ENCODE results near the gene CCDC102A. TPM values are rescaled to one million over a fixed set of nuclear protein-coding genes. Genes with fewer than 3 reads are reported as not detected.

Gene CCDC102A
- total RNA-seq, 4 donors from 2014 or later = 2.2 to 17.7 (median 3.7) TPM

DNA sequence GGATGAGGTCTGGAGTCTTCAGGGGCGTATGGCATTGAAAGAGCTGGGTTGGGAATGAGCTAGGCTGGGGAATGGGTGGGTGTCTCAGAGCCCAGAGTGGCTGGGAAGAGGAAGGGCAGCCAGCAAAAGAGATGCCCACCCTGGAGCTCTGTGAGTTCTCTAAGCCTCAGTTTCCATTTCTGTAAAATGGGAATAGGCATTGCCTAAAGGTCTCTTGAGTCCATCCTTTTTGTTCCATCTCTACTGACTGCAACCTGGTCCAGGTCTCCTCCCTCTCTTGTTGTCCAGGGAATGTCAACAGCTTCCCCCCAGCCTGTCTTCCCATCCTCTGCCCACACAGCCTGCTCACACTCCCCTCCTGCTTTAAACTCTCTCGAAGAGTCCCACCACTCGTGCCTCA is 19.6 kb downstream of the CCDC102A start:
- Histone ChIP-seq H3K4me3 (no peak overlapping the region), H3K4me1 (peaks cover 4 to 21% (median 10%) of the 10 kb centered on the region in 4 donors), H3K27ac (no peak overlapping the region), H3K9me3 (no peaks in the 10 kb centered on the region), H3K27me3 (no peaks in the 10 kb centered on the region), H3K36me3 (no peaks in the 10 kb centered on the region)
- no peak for DNase-seq
- intact Hi-C loops (cut with DNase I; ENCODE audit: low total_unique reads) = no loop called here
- 92 to 100% methylated on average over 2 to 3 of the region's 3 CpGs for WGBS, 2 donors (ENCODE audit: low coverage in 1 of 2)
- in situ Hi-C loops (cut with MboI; ENCODE audit: low pct_ligation_motif_present in 1 of 4, low pct_unique_long_range_greater_than_20kb in 1 of 4, low sequenced_read_pairs in 3 of 4) = loop anchor here in 2 of 4 donors (10.0 kb wide), 2 partner anchors 92 to 212 kb away; no protein-coding TSS in a partner anchor
- TF ChIP-seq EP300 (IDR thresholded peaks at IDR 0.05; ENCODE audit: low read depth) (no peak), POLR2AphosphoS5 (IDR thresholded peaks at IDR 0.05) (no peak), POLR2A (IDR thresholded peaks at IDR 0.05) (no peak)
- TF ChIP-seq, protein P1, sequence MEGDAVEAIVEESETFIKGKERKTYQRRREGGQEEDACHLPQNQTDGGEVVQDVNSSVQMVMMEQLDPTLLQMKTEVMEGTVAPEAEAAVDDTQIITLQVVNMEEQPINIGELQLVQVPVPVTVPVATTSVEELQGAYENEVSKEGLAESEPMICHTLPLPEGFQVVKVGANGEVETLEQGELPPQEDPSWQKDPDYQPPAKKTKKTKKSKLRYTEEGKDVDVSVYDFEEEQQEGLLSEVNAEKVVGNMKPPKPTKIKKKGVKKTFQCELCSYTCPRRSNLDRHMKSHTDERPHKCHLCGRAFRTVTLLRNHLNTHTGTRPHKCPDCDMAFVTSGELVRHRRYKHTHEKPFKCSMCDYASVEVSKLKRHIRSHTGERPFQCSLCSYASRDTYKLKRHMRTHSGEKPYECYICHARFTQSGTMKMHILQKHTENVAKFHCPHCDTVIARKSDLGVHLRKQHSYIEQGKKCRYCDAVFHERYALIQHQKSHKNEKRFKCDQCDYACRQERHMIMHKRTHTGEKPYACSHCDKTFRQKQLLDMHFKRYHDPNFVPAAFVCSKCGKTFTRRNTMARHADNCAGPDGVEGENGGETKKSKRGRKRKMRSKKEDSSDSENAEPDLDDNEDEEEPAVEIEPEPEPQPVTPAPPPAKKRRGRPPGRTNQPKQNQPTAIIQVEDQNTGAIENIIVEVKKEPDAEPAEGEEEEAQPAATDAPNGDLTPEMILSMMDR (IDR thresholded peaks at IDR 0.05) = no peak

DNA sequence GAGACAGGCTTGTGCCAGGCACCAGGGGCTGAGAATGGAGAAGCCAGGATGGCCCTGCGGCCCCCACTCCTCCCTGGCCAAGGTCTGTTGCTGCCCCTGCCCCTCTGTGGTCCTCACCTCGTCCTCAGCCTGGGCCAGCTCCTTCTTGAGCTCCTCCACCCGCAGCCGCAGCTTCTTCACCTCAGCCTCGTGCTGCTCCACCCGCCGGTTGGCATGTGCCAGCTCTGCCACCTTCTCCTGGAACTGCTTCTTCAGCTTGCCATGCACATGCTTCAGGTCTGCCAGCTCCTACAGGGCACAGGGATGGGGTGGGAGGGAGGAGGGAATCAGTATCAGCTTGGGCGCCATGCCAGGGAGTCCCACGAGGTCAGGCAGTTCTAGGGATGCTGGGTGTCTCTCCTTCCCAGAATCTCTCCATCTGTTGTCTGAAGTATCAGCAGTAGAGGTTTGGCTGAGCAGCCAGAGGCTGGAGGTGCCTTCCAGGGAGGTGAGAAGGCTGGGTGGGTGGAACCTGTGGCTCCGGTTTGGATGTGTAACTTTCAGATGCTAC is 20.1 kb downstream of the CCDC102A start:
- Histone ChIP-seq H3K27me3 (no peaks in the 10 kb centered on the region), H3K27ac (no peak overlapping the region), H3K9me3 (no peaks in the 10 kb centered on the region), H3K4me3 (no peak overlapping the region), H3K36me3 (no peaks in the 10 kb centered on the region), H3K4me1 (peaks cover 4 to 21% (median 10%) of the 10 kb centered on the region in 4 donors)
- intact Hi-C loops (cut with DNase I; ENCODE audit: low total_unique reads) (no loop called here), in situ Hi-C loops (cut with MboI; ENCODE audit: low pct_ligation_motif_present in 1 of 4, low pct_unique_long_range_greater_than_20kb in 1 of 4, low sequenced_read_pairs in 3 of 4) (loop anchor here in 2 of 4 donors (10.0 kb wide), 2 partner anchors 91 to 211 kb away; no protein-coding TSS in a partner anchor)
- TF ChIP-seq, protein P1 (IDR thresholded peaks at IDR 0.05) = no peak
- TF ChIP-seq POLR2A (IDR thresholded peaks at IDR 0.05) (no peak), EP300 (IDR thresholded peaks at IDR 0.05; ENCODE audit: low read depth) (no peak), POLR2AphosphoS5 (IDR thresholded peaks at IDR 0.05) (no peak)
- WGBS, 2 donors (ENCODE audit: low coverage in 1 of 2) = 84 to 92% methylated on average over 5 to 10 of the region's 10 CpGs
- no peak for DNase-seq

DNA sequence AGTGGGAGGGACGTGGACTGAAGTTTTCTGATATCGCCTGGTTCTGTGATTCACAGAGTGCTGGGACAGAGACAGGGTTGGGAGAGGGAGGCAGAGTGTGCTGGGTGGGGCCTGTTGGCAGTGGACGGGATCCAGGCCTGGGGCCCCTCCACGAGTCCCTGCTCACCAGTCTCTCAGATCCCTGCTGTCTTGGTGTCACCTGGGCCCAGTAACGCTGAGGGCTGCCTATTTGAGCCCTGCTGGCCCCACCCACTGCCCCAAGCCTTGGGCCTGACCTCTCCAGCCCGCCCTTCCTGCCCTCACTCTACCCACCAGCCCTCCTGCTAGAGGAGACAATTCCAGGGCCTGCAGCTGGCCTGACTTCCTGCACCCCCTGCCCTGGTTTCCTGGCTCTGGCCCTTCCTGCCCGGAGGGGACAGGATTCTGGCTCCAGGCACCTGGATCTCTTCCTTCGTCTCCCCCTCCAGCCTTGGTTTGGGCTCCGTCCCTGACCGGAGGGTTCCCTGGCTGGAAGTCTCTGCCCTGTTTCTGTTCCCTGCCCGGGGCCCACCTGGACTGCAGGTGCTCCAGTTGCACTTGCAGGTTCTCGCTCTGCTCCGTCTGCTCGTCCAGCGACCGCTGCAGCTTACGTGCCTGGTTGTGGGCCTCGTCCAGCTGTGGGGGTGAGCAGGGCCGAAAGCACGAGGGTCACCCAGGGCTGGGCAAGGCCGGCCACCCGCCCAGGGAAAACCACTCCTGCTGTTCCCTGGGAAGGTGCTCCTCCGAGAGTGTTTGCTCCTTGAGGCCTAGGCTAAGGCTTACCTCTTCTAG is 21.4 kb downstream of the CCDC102A start:
- H3K9me3 ChIP-seq = no peaks in the 10 kb centered on the region
- no peaks in the 10 kb centered on the region for H3K36me3 ChIP-seq
- intact Hi-C loops (cut with DNase I; ENCODE audit: low total_unique reads) (no loop called here), in situ Hi-C loops (cut with MboI; ENCODE audit: low pct_ligation_motif_present in 1 of 4, low pct_unique_long_range_greater_than_20kb in 1 of 4, low sequenced_read_pairs in 3 of 4) (loop anchor here in 2 of 4 donors (10.0 kb wide), 2 partner anchors 90 to 210 kb away; no protein-coding TSS in a partner anchor)
- H3K27me3 ChIP-seq = no peaks in the 10 kb centered on the region
- H3K27ac ChIP-seq = no peak overlapping the region
- WGBS, 2 donors (ENCODE audit: low coverage in 1 of 2) = 94% methylated on average over 23 of the region's 23 CpGs; no CpG with 5 or more reads in 1 of the 2 donors
- no peak for DNase-seq
- peaks cover 4 to 26% (median 11%) of the 10 kb centered on the region in 4 donors for H3K4me1 ChIP-seq
- no peak overlapping the region for H3K4me3 ChIP-seq
- TF ChIP-seq, protein P1 (IDR thresholded peaks at IDR 0.05) = no peak
- TF ChIP-seq POLR2AphosphoS5 (IDR thresholded peaks at IDR 0.05) (no peak), EP300 (IDR thresholded peaks at IDR 0.05; ENCODE audit: low read depth) (no peak), POLR2A (IDR thresholded peaks at IDR 0.05) (no peak)

DNA sequence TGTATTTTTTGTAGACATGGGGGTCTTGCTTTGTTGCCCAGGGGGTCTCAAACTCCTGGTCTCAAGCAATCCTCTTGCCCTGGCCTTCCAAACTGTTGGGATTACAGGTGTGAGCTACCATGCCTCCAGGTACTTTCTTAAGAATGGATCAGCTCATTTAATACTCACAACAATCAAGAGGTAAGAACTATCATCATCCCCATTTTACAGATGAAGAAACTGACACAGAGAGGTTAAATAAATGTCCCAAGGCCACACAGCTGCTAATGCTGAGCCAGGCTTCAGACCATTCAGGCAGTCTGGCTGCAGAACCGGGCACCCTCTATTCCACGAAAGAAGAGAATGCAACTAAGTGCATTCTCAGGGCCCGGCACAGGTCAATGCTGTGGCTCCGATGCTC is 22.0 kb downstream of the CCDC102A start:
- Histone ChIP-seq H3K4me3 (no peak overlapping the region), H3K9me3 (no peaks in the 10 kb centered on the region), H3K27me3 (no peaks in the 10 kb centered on the region), H3K4me1 (peaks cover 4 to 20% (median 11%) of the 10 kb centered on the region in 4 donors), H3K36me3 (no peaks in the 10 kb centered on the region), H3K27ac (no peak overlapping the region)
- intact Hi-C loops (cut with DNase I; ENCODE audit: low total_unique reads) = no loop called here
- TF ChIP-seq POLR2A (IDR thresholded peaks at IDR 0.05) = no peak
- TF ChIP-seq, protein P1 (IDR thresholded peaks at IDR 0.05) = no peak
- no peak for TF ChIP-seq EP300 (IDR thresholded peaks at IDR 0.05; ENCODE audit: low read depth)
- TF ChIP-seq POLR2AphosphoS5 (IDR thresholded peaks at IDR 0.05) = no peak
- in situ Hi-C loops (cut with MboI; ENCODE audit: low pct_ligation_motif_present in 1 of 4, low pct_unique_long_range_greater_than_20kb in 1 of 4, low sequenced_read_pairs in 3 of 4) = loop anchor here in 2 of 4 donors (10.0 kb wide), 2 partner anchors 90 to 210 kb away; no protein-coding TSS in a partner anchor
- 96% methylated on average over 4 of the region's 4 CpGs; no CpG with 5 or more reads in 1 of the 2 donors for WGBS, 2 donors (ENCODE audit: low coverage in 1 of 2)
- no peak for DNase-seq
